Activated CD4-positive, alpha-beta T cell treated with anti-CD3 and anti-CD28 coated beads, Interleukin-2, amount 50 U/mL, for 1 hour (primary cell): ENCODE measurements around the gene TOP1.

Experiments
- DNase-seq: peaks from one replicate; pipeline ENCODE4 v3.0.0-alpha.2; 2020

Gene TOP1

GRCh38 chr20:41038149-41038877 lies 9.7 kb downstream of the TOP1 start:
- DNase-seq = no peak

GRCh38 chr20:41038878-41039404 lies 10.3 kb downstream of the TOP1 start:
- no peak for DNase-seq

- DNase-seq = no peak
Measured at GRCh38 chr20:41040855-41041254, 12.2 kb downstream of the TOP1 start.

GRCh38 chr20:41041693-41042092 lies 13.1 kb downstream of the TOP1 start:
- DNase-seq = no peak

GRCh38 chr20:41044409-41045062 lies 15.9 kb downstream of the TOP1 start:
- DNase-seq = no peak

GRCh38 chr20:41045671-41046070 lies 17.0 kb downstream of the TOP1 start:
- no peak for DNase-seq

GRCh38 chr20:41046716-41047115 lies 18.1 kb downstream of the TOP1 start:
- DNase-seq = no peak

- no peak for DNase-seq
Measured at GRCh38 chr20:41047279-41047974, 18.8 kb downstream of the TOP1 start.

- DNase-seq = no peak
Measured at GRCh38 chr20:41047975-41048305, 19.3 kb downstream of the TOP1 start.

GRCh38 chr20:41048461-41049301 lies 20.1 kb downstream of the TOP1 start:
- no peak for DNase-seq

- DNase-seq = no peak
Measured at GRCh38 chr20:41049451-41049850, 20.8 kb downstream of the TOP1 start.

- DNase-seq = no peak
Measured at GRCh38 chr20:41050361-41051008, 21.9 kb downstream of the TOP1 start.

- no peak for DNase-seq
Measured at GRCh38 chr20:41051009-41051825, 22.6 kb downstream of the TOP1 start.

- no peak for DNase-seq
Measured at GRCh38 chr20:41052742-41053419, 24.3 kb downstream of the TOP1 start.

GRCh38 chr20:41054070-41054846 lies 25.6 kb downstream of the TOP1 start:
- no peak for DNase-seq

GRCh38 chr20:41054847-41055230 lies 26.2 kb downstream of the TOP1 start:
- DNase-seq = no peak

- no peak for DNase-seq
Measured at GRCh38 chr20:41055679-41056078, 27.1 kb downstream of the TOP1 start.

- no peak for DNase-seq
Measured at GRCh38 chr20:41057999-41058673, 29.5 kb downstream of the TOP1 start.
